ENCODE measurements around the gene AGPAT3.

DNA sequence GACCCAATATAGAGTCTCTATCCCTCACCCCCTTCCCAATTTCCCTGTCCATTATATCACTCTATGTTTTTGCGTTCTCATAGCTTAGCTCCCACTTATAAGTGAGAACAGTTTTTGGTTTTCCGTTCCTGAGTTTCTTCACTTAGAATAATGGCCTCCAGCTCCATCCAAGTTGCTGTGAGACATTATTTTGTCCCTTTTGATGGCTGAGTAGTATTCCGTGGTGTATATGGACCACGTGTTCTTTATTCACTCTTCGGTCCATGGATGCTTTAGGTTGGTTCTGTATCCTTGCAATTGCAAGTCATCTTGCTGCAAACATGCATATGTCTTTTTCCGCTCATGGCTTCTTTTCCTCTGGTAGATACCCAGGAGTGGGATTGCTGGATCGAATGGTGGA, 54.3 kb downstream of the AGPAT3 start:
- TF ChIP-seq, protein P1, sequence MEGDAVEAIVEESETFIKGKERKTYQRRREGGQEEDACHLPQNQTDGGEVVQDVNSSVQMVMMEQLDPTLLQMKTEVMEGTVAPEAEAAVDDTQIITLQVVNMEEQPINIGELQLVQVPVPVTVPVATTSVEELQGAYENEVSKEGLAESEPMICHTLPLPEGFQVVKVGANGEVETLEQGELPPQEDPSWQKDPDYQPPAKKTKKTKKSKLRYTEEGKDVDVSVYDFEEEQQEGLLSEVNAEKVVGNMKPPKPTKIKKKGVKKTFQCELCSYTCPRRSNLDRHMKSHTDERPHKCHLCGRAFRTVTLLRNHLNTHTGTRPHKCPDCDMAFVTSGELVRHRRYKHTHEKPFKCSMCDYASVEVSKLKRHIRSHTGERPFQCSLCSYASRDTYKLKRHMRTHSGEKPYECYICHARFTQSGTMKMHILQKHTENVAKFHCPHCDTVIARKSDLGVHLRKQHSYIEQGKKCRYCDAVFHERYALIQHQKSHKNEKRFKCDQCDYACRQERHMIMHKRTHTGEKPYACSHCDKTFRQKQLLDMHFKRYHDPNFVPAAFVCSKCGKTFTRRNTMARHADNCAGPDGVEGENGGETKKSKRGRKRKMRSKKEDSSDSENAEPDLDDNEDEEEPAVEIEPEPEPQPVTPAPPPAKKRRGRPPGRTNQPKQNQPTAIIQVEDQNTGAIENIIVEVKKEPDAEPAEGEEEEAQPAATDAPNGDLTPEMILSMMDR (IDR thresholded peaks at IDR 0.05): no peak
- no peak for TF ChIP-seq POLR2A (IDR thresholded peaks at IDR 0.05)
